Lung (tissue), 12 donors: ENCODE measurements around the gene ANGPTL1. TPM values are rescaled to one million over a fixed set of nuclear protein-coding genes. Genes with fewer than 3 reads are reported as not detected.
A peak's percentile ranks its signal among the peaks of the same experiment; 100 is the strongest.

ENCODE experiments used
- ATAC-seq: fragments of 200-7000 bp; cut with Tn5 transposase; one replicate; pipeline ENCODE4 v1.9.1; 2020; ENCODE audit warnings: moderate number of reproducible peaks; ENCODE audit not compliant: insufficient read depth, low FRiP score
- DNase-seq, 3 donors: peaks; one replicate each; pipeline ENCODE4 v3.0.0-alpha.2; 2013 to 2017
- H3K27ac ChIP-seq, 2 donors: one replicate each; pipeline ENCODE4 v1.5.1; 2013; ENCODE audit warnings: mild to moderate bottlenecking in 2 of 2, moderate library complexity in 2 of 2, control low read depth in 1 of 2, inconsistent platforms in 1 of 2, low read depth in 1 of 2, low read length in 1 of 2
- H3K27me3 ChIP-seq, 3 donors: one replicate each; pipeline ENCODE4 v1.5.1; 2013; ENCODE audit warnings: low read length in 2 of 3; ENCODE audit not compliant: control insufficient read depth in 3 of 3, insufficient read depth in 3 of 3
- H3K36me3 ChIP-seq, 4 donors: one replicate each; pipeline ENCODE4 v1.5.1; 2013; ENCODE audit warnings: low read length in 4 of 4, mild to moderate bottlenecking in 1 of 4, moderate library complexity in 1 of 4; ENCODE audit not compliant: control insufficient read depth in 4 of 4, insufficient read depth in 4 of 4
- H3K4me1 ChIP-seq, 5 donors: one replicate each; pipeline ENCODE4 v1.5.1; 2013; ENCODE audit warnings: low read length in 5 of 5, mild to moderate bottlenecking in 2 of 5, moderate library complexity in 1 of 5; ENCODE audit not compliant: control insufficient read depth in 5 of 5, insufficient read depth in 5 of 5
- H3K4me3 ChIP-seq: one replicate; pipeline ENCODE4 v1.5.1; 2013; ENCODE audit warnings: mild to moderate bottlenecking, control low read depth, moderate library complexity
- H3K9ac ChIP-seq, 2 donors: one replicate each; pipeline ENCODE4 v1.5.1; 2013; ENCODE audit warnings: low read length in 2 of 2, control low read depth in 1 of 2; ENCODE audit not compliant: insufficient read depth in 1 of 2
- H3K9me3 ChIP-seq, 4 donors: one replicate each; pipeline ENCODE4 v1.5.1; 2013; ENCODE audit warnings: low read length in 3 of 4, mild to moderate bottlenecking in 1 of 4, moderate library complexity in 1 of 4; ENCODE audit not compliant: control insufficient read depth in 4 of 4, insufficient read depth in 3 of 4
- WGBS, 2 donors: extraction: QIAGEN DNeasy Blood & Tissue Kit; methylation state at CpG; one replicate each; pipeline ENCODE4 v1.1.7; 2013; 5-methylcytosine and 5-hydroxymethylcytosine counted together
- polyA plus RNA-seq, 2 donors: library from polyadenylated mRNA; stranded (reverse); fragments of 200-250 nt; gene quantifications; one replicate each; pipeline ENCODE4 v1.2.1, GENCODE V29; 2013
- total RNA-seq, 2 donors: library from RNA; depleted of rRNA in 1 of 2; stranded (reverse); fragments of >200 nt in 1 of 2; gene quantifications; one replicate each; pipeline ENCODE4 v1.2.1, GENCODE V29; 2014 to 2021
- TF ChIP-seq, protein P1 (sequence below): IDR thresholded peaks from 2 replicates; pipeline ENCODE4 v1.5.1; 2012; ENCODE audit warnings: mild to moderate bottlenecking; ENCODE audit errors: control extremely low read depth, extremely low read depth
- donor health status: control.
- donor health status: control.
- donor health status: Bipolar disorder and iron deficiency.
- donor health status: healthy.
- donor health status: DM: yes; HTN: yes; CAD: no.

The ANGPTL1 gene
- total and polyA plus RNA-seq, 4 donors = 2.6 to 24.3 (median 14.0) TPM

GRCh38 chr1:178868706-178869105, 2.2 kb downstream of the ANGPTL1 start:
- DNase-seq (peak in 1 of 3 donors; percentile 55), ATAC-seq (no peak)
- TF ChIP-seq, protein P1, sequence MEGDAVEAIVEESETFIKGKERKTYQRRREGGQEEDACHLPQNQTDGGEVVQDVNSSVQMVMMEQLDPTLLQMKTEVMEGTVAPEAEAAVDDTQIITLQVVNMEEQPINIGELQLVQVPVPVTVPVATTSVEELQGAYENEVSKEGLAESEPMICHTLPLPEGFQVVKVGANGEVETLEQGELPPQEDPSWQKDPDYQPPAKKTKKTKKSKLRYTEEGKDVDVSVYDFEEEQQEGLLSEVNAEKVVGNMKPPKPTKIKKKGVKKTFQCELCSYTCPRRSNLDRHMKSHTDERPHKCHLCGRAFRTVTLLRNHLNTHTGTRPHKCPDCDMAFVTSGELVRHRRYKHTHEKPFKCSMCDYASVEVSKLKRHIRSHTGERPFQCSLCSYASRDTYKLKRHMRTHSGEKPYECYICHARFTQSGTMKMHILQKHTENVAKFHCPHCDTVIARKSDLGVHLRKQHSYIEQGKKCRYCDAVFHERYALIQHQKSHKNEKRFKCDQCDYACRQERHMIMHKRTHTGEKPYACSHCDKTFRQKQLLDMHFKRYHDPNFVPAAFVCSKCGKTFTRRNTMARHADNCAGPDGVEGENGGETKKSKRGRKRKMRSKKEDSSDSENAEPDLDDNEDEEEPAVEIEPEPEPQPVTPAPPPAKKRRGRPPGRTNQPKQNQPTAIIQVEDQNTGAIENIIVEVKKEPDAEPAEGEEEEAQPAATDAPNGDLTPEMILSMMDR = no peak
- H3K27ac ChIP-seq = no peak overlapping the region
- H3K4me1 ChIP-seq = peaks cover 0 to 31% (median 7%) of the 10 kb centered on the region in 5 donors
- H3K27me3 ChIP-seq = no peaks in the 10 kb centered on the region
- WGBS, 2 donors = 75 to 79% methylated on average over 1 of the region's 1 CpG
- H3K4me3 ChIP-seq = no peak overlapping the region
- no peaks in the 10 kb centered on the region for H3K9me3 ChIP-seq
- H3K36me3 ChIP-seq = peaks cover 0 to 5% (median 0%) of the 10 kb centered on the region in 4 donors
- H3K9ac ChIP-seq = peak overlapping the region in 1 of 2 donors; percentile 89

DNA sequence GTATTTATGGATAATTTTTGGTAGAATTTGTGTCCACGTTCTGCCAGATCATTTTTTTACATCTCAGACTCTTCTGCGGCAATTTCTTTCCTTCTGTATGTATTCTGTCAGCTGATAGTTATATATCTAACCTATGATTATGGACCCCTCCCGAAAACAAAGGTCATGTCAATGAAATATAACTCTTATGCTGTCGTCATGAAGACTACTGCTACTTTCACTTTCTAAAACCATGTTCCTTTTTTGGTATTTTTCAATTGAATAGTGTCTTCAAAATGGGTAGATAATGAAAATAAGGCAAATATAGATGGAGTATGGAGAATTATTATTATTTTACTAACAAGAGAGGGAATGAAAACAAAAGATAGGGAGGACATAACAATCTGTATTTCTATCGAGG, 3.2 kb downstream of the ANGPTL1 start:
- DNase-seq = peak in 2 of 3 donors; percentile 20 to 47
- 58 to 75% methylated on average over 5 of the region's 5 CpGs for WGBS, 2 donors

GRCh38 chr1:178864326-178864725, 6.6 kb downstream of the ANGPTL1 start:
- DNase-seq (peak in 1 of 3 donors; percentile 20), ATAC-seq (no peak)
- TF ChIP-seq, protein P1 = no peak
- Histone ChIP-seq H3K9ac (no peak overlapping the region), H3K4me1 (peaks cover 0 to 1% (median 0%) of the 10 kb centered on the region in 5 donors), H3K36me3 (peaks cover 0 to 8% (median 0%) of the 10 kb centered on the region in 4 donors), H3K27ac (no peak overlapping the region), H3K4me3 (no peak overlapping the region), H3K9me3 (no peaks in the 10 kb centered on the region), H3K27me3 (no peaks in the 10 kb centered on the region)
- 58 to 81% methylated on average over 6 of the region's 6 CpGs for WGBS, 2 donors

More for the DNA sequence above, 3.2 kb downstream of the ANGPTL1 start:
- H3K9me3 ChIP-seq = no peaks in the 10 kb centered on the region
- peak overlapping the region in 1 of 2 donors; percentile 61 for H3K9ac ChIP-seq
- peaks cover 0 to 5% (median 0%) of the 10 kb centered on the region in 4 donors for H3K36me3 ChIP-seq
- ATAC-seq = no peak
- H3K27ac ChIP-seq = peak overlapping the region in 1 of 2 donors; percentile 60
- H3K4me1 ChIP-seq = peaks cover 0 to 31% (median 6%) of the 10 kb centered on the region in 5 donors
- TF ChIP-seq, protein P1 = no peak
- H3K4me3 ChIP-seq = no peak overlapping the region
- H3K27me3 ChIP-seq = no peaks in the 10 kb centered on the region

DNA sequence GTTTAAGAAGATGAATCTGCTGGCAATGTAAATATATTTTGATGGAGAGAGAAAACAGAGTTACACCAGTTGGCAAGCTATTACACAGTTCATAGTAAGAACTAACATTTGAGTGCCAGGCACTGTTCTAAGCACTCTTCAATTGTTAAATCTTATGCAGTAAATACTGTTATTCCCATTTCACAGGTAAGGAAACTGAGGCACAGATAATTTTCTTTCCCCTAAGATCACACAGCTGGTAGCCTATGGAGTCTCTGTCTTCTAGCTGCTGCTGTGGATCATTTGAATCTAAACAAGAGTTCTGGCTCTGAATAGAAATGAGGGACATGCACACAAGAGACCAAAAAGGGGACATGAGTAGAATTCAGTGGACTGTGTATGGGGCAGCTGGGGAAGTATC, 8.0 kb downstream of the ANGPTL1 start:
- Histone ChIP-seq H3K36me3 (peaks cover 0 to 8% (median 0%) of the 10 kb centered on the region in 4 donors), H3K4me1 (no peaks in the 10 kb centered on the region), H3K9me3 (no peaks in the 10 kb centered on the region), H3K9ac (no peak overlapping the region), H3K27ac (no peak overlapping the region), H3K4me3 (no peak overlapping the region), H3K27me3 (no peaks in the 10 kb centered on the region)
- TF ChIP-seq, protein P1 = no peak
- ATAC-seq = no peak
- no peak for DNase-seq
